ENCODE measurements around the gene PCAT7. TPM values are rescaled to one million over a fixed set of nuclear protein-coding genes. Genes with fewer than 3 reads are reported as not detected.

PCAT7 gene
- total RNA-seq, 1 experiment from 2014 or later: 6.5 TPM

GRCh38 chr9:94525396-94526035, 29.4 kb upstream of the PCAT7 start (continued):
- TF ChIP-seq ZNF396 (CRISPR knock-in tag; IDR thresholded peaks at IDR 0.05; ENCODE audit: borderline replicate concordance) (no peak), CREM (CRISPR knock-in tag; IDR thresholded peaks at IDR 0.05) (no peak)
- TF ChIP-seq, protein P1, sequence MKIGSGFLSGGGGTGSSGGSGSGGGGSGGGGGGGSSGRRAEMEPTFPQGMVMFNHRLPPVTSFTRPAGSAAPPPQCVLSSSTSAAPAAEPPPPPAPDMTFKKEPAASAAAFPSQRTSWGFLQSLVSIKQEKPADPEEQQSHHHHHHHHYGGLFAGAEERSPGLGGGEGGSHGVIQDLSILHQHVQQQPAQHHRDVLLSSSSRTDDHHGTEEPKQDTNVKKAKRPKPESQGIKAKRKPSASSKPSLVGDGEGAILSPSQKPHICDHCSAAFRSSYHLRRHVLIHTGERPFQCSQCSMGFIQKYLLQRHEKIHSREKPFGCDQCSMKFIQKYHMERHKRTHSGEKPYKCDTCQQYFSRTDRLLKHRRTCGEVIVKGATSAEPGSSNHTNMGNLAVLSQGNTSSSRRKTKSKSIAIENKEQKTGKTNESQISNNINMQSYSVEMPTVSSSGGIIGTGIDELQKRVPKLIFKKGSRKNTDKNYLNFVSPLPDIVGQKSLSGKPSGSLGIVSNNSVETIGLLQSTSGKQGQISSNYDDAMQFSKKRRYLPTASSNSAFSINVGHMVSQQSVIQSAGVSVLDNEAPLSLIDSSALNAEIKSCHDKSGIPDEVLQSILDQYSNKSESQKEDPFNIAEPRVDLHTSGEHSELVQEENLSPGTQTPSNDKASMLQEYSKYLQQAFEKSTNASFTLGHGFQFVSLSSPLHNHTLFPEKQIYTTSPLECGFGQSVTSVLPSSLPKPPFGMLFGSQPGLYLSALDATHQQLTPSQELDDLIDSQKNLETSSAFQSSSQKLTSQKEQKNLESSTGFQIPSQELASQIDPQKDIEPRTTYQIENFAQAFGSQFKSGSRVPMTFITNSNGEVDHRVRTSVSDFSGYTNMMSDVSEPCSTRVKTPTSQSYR (CRISPR knock-in tag; IDR thresholded peaks at IDR 0.05): no peak
- TF ChIP-seq, protein P2, sequence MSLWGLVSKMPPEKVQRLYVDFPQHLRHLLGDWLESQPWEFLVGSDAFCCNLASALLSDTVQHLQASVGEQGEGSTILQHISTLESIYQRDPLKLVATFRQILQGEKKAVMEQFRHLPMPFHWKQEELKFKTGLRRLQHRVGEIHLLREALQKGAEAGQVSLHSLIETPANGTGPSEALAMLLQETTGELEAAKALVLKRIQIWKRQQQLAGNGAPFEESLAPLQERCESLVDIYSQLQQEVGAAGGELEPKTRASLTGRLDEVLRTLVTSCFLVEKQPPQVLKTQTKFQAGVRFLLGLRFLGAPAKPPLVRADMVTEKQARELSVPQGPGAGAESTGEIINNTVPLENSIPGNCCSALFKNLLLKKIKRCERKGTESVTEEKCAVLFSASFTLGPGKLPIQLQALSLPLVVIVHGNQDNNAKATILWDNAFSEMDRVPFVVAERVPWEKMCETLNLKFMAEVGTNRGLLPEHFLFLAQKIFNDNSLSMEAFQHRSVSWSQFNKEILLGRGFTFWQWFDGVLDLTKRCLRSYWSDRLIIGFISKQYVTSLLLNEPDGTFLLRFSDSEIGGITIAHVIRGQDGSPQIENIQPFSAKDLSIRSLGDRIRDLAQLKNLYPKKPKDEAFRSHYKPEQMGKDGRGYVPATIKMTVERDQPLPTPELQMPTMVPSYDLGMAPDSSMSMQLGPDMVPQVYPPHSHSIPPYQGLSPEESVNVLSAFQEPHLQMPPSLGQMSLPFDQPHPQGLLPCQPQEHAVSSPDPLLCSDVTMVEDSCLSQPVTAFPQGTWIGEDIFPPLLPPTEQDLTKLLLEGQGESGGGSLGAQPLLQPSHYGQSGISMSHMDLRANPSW (CRISPR knock-in tag; conservative IDR thresholded peaks at IDR 0.05; ENCODE audit: low read depth): no peak

GRCh38 chr9:94526271-94526670, 28.6 kb upstream of the PCAT7 start:
- POLR2A ChIA-PET: no interaction called here
- no peak for ATAC-seq
- TF ChIP-seq, protein P3, sequence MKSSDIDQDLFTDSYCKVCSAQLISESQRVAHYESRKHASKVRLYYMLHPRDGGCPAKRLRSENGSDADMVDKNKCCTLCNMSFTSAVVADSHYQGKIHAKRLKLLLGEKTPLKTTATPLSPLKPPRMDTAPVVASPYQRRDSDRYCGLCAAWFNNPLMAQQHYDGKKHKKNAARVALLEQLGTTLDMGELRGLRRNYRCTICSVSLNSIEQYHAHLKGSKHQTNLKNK (CRISPR knock-in tag; IDR thresholded peaks at IDR 0.05): no peak
- TF ChIP-seq SMAD4 (CRISPR knock-in tag; IDR thresholded peaks at IDR 0.05): no peak
- no peaks in the 10 kb centered on the region for H3K27me3 Mint-ChIP-seq (ENCODE audit: low read depth)
- H3K27ac Mint-ChIP-seq: no peak overlapping the region
- no peaks in the 10 kb centered on the region for H3K4me1 Mint-ChIP-seq
- H3K9me3 Mint-ChIP-seq: no peaks in the 10 kb centered on the region
- CTCF ChIA-PET: no interaction called here
- H3K4me3 Mint-ChIP-seq: no peak overlapping the region
- no peak for DNase-seq (ENCODE audit: low spot score)
- H3K36me3 Mint-ChIP-seq: no peaks in the 10 kb centered on the region; the same call in 1 of the 2 replicates

DNA sequence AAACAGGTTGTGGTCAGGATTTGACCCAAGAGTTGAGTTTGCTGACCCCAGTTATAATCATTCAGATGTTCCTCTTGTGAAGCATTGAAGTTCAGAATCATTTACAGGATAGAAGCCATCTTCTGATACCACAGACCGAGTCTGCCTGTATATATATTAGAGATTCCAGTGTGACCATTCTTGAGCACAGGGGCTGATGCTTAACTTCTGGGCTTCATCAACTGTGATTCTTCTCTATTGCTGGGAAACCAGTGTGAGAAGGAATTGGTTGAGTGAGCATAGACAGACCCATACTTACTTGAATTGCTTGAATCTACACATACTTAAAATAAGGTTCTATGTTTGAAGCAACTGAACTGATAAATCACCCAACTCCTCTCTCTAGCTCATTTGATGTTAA, 27.9 kb upstream of the PCAT7 start:
- DNase-seq (ENCODE audit: low spot score) (no peak), ATAC-seq (no peak)
- Mint-ChIP-seq H3K4me3 (no peak overlapping the region), H3K36me3 (no peaks in the 10 kb centered on the region; the same call in 1 of the 2 replicates), H3K4me1 (no peaks in the 10 kb centered on the region), H3K27me3 (ENCODE audit: low read depth) (no peaks in the 10 kb centered on the region), H3K27ac (no peak overlapping the region), H3K9me3 (no peaks in the 10 kb centered on the region)
- ChIA-PET POLR2A (no interaction called here), CTCF (interaction anchor here (1.0 kb wide), 1 partner anchor 12 kb away, joined by 4 read pairs; no protein-coding TSS in a partner anchor)
- TF ChIP-seq EMX1 (CRISPR knock-in tag; IDR thresholded peaks at IDR 0.05) (no peak), ETV6 (CRISPR knock-in tag; IDR thresholded peaks at IDR 0.05) (no peak), TEAD4 (CRISPR knock-in tag; IDR thresholded peaks at IDR 0.05) (no peak), ATF3 (CRISPR knock-in tag; conservative IDR thresholded peaks at IDR 0.05) (no peak)
- TF ChIP-seq, protein P4, sequence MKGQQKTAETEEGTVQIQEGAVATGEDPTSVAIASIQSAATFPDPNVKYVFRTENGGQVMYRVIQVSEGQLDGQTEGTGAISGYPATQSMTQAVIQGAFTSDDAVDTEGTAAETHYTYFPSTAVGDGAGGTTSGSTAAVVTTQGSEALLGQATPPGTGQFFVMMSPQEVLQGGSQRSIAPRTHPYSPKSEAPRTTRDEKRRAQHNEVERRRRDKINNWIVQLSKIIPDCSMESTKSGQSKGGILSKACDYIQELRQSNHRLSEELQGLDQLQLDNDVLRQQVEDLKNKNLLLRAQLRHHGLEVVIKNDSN (CRISPR knock-in tag; IDR thresholded peaks at IDR 0.05): no peak

GRCh38 chr9:94528886-94529285, 26.0 kb upstream of the PCAT7 start:
- TF ChIP-seq, protein P3 (CRISPR knock-in tag; IDR thresholded peaks at IDR 0.05): no peak
- TF ChIP-seq ESRRA (CRISPR knock-in tag; IDR thresholded peaks at IDR 0.05; ENCODE audit: borderline replicate concordance) (no peak), TEAD1 (CRISPR knock-in tag; IDR thresholded peaks at IDR 0.05) (no peak)
- Mint-ChIP-seq H3K27me3 (ENCODE audit: low read depth) (no peaks in the 10 kb centered on the region), H3K9me3 (no peaks in the 10 kb centered on the region), H3K27ac (no peak overlapping the region), H3K36me3 (no peaks in the 10 kb centered on the region; the same call in 1 of the 2 replicates), H3K4me3 (no peak overlapping the region), H3K4me1 (no peaks in the 10 kb centered on the region)
- ATAC-seq (no peak), DNase-seq (ENCODE audit: low spot score) (no peak)
- CTCF ChIA-PET: interaction anchor here (0.6 kb wide), 1 partner anchor 357 kb away, joined by 3 read pairs; no protein-coding TSS in a partner anchor
- POLR2A ChIA-PET: no interaction called here

All from WTC11 (cell line).